A172 (cell line): ENCODE results near the gene TCF3. TPM values are rescaled to one million over a fixed set of nuclear protein-coding genes. Genes with fewer than 3 reads are reported as not detected.
A peak's percentile ranks its signal among the peaks of the same experiment; 100 is the strongest.
"Not testable (repeated sequence)": the region's sequence is repeated elsewhere in the genome, so short reads cannot be mapped to it uniquely, and the experiment has no call there.

Source experiments
- DNase-seq: peaks from one replicate; pipeline ENCODE4 v3.0.0-alpha.2; 2015; ENCODE audit warnings: low spot score
- total RNA-seq: library from RNA; depleted of rRNA; stranded (reverse); fragments of >200 nt; shearing (Covaris generic); gene quantifications from 2 replicates; pipeline ENCODE4 v1.2.3, GENCODE V29; 2014; rRNA removed

Gene TCF3
- 219 and 238 TPM in 2 replicates for total RNA-seq

DNA sequence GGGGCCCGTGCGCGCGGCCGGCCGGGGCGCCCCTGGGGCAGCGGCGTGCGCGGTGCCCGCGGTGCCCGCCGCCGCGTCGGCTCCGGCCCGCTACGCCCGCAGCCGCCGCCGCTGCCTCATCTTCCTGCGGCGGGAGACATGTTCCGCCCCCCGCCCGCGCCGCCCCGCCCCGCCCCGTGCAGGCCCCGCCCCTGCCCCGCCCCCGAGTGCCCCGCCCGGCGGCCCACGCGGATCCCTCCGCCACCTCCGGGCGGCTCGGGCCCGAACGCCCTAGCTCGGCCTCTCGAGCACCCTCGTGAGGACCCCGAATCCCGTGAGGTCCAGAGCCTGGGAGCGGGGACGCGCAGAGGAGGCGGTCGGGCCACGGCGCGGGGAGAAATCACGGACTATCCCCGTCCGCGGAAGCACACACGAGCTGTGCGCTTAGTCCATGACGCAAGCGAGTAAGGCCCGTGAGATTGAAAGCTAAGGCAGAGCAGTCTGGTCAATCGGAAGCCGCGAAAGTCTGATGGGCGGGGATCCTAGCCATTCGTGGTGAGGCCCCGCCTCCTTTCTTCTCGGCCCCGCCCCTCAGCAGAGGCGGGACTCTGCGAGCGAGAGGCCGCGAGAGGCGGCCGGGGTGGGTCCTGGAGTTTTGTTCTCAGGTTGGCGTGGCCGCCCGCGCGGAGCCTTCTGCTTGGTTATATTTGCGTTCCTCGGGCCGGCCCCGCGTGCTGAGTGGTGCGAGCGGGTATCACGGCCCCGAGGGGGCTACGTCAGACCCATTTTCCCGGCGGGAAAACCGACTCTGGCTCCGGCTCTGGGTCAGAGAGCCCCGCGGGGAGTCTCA lies at the start of gene TCF3:
Gene TCF3, minus strand, starts transcription at position 145 of the 829 bp plus-strand sequence. CDS start 2,367 bp downstream, outside the sequence.
- peak; percentile 98 for DNase-seq

DNA sequence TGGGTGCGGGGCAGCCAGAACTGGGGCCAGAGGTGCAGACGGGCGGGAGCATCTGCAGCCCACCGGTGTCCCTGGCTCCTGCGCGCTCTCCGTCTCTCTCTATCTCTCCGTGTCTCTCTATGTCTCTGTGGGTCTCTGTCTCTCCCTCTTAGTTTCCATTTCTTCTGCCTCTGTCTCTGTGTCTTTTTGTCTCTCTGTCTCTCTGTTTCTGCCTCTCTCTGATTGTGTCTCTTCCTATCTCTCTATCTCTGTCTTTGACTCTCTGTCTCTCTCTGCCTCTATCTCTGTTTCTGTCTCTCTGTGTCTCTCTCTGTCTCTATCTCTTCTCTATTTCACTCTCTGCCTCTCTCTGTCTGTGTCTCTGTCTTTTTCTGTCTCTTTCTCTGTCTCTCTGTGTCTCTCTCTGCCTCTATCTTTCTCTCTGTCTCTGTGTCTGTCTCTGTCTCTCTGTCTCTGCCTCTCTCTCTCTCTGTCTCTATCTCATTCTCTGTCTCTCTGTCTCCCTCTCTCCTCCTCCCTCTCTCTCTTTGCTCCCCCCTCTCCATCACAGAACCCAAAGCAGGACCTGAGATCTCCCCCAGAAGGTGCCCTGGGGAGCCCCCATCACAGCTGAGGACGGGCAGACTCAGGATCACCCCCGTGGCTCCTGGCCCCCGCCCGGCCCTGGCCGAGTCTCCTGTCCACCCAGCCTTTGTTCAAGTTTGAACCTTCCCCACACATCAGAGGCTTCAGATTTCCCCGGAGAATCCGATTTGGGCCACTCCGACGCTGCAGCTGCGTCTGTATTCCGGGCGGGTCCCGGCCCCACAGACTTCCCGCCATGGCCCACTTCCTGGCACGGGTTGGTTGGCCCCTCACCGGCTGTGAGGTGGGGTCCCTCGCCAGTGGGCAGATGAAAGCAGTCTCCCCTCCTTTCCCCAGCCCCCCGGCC lies 48.6 kb upstream of the TCF3 start:
- no peak for DNase-seq

DNA sequence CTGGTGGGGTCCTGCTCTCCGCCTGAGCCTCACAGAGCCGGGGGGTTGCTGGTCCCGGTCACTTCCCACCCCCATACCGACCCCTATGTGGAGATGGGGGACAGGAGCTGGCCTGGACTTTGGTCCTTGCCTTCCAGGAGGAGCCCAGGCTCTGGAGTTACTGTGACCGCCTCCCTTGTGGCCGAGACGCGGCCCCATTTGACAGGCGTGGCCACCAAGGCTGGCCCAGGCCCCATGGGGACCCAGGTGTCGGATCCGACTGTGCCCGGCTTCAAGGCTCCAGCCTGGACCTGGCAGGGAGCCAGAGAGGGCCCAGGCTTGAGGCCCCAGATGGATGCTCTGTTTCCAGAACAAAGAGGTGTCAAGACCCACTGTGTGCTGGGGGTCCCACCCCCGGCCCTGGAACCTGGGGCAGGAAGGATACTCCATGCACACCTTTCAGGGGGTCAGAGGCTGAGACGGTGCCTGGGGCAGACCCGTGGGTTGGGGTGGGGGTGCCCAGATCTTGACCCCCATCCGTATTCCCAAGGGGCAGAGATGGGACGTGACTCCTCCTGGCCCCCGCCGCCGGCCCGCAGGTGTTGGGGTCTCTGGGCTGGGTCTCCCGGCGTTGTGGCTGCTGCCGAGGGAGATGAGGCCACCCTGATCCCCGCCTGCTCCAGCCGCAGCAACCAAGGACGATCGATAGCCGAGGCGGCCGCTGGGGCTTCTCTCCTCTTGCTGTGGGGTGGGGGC lies 47.8 kb upstream of the TCF3 start:
- DNase-seq, result no peak

DNA sequence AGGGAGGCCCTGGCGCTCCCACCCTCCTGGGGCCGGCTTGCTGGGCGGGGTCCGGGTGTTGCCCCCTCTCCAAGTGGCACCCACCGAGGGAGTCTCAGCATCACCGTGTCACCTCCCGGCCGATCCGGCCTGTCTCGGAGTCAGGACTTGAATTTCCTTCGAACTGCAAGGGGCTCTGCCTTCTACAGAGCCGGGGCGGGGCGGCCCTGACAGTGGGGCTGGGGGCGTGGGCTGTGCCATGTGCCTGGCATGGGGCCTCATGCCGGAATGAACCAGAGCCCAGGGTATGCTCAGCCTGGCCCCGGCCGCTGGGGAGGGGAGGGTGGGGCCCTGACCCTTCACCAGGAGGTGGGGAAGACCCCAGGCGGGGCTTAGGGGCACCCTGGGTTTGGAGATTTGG lies 47.0 kb upstream of the TCF3 start:
- DNase-seq, result no peak

DNA sequence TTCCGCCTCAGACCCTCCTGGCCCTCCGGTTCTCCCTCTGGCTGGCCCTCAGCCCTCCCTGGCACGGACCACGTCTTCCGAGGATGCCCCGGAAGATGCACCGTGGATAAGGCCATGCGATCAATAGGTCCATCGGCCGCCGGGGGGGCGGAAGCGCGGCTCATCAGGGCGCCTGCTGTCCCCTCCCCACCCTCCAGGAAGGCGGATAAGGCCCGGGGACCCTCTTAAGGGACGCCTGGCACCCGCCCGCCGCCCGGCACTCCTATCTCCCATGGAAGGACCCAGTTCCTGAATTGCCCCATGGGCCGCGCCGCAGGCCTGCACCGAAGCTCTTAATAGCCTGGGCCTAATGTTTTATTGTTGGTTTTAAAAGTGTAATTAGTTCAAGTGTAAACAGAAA lies 46.2 kb upstream of the TCF3 start:
- DNase-seq, result no peak

DNA sequence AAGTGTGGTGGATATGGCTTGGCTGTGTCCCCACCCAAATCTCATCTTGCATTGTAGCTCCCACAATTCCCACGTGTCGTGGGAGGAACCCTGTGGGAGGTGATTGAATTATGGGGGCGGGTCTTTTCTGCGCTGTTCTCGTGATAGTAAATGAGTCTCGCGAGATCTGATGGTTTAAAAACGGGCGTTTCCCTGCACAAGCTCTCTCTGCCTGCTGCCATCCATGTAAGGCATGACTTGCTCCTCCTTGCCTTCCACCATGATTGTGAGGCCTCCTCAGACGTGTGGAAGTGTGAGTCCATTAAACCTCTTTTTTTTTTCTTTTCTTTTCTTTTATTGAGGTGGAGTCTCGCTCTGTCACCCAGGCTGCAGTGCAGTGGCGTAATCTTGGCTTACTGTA lies 43.1 kb upstream of the TCF3 start:
- DNase-seq, result not testable (repeated sequence)

DNA sequence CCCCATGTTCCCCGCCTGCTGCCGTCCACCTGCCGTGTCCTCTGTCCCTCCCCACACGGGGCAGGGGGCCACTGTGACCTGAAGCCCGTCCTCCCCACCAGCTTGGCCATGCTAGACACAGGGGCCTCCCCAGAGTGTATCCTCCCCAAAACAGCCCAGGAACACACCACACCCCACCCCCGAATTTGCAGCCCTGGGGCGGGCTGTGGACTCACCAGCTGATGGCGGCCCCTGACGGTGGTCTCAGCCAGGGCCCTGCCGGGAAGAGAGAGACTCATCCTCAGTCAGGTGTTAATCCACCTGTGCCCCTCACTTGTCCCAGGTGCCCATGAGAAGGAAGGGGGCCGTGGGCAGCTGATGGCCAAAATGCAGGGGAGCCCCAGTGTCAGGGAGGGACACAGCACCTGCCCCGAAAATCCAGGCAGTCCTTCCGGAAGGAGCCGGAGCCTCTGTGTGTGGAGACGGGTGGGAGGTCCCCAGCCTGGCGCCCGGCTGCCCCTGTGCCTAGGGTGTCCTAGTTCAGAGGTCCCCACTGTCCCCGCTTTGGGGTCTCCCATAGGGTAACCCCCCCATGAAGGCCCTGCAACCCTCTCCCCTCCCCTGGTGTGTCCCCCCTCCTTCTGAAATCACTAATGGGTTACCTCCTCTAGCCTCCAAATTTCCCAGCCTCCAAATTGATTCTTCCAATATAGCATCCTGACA lies 39.3 kb upstream of the TCF3 start:
- DNase-seq, result no peak

DNA sequence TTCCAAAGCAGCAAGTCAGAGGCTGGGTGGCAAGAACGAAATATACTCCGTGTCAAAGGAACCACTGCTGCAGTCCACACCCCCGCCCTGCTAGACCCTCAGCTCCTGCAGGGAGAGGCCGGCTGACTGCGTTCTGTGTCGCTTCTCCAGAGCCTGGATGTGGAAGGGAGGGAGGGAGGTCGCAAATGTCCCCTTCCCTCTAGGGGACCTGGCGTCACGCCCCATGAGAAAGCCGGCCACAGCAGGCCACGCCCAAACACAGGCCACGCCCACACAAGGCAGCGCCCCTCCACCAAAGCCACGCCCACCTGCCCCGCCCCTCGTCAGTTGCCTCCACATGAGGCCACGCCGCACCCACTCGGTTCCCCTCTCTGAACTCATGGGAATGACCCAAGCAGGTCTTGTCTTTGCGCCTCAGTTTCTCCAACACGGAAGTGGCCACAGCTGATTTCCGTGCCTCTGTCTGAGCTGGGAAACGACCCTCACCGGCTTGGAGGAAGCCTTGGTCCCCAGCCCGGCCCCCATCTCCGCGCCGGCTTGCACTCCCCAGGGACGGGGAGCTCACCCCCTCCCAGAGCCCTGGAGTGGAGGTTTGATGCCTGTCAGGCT lies 38.4 kb upstream of the TCF3 start:
- DNase-seq, result no peak

DNA sequence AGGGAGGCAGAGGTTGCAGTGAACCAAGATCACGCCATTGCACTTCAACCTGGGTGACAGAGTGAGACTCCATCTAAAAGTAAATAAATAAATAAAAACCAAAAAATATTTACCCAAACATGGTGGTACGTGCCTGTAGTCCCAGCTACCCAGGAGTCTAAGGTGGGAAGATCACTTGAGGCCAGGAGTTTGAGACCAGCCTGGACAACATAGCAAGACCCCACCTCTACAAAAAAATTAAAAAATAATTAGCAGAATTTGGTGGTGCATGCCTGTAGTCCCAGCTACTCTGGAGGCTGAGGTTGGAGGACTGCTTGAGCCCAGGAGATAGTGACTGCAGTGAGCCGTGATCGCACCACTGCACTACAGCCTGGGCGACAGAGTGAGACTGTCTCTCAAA lies 33.4 kb upstream of the TCF3 start:
- not testable (repeated sequence) for DNase-seq

DNA sequence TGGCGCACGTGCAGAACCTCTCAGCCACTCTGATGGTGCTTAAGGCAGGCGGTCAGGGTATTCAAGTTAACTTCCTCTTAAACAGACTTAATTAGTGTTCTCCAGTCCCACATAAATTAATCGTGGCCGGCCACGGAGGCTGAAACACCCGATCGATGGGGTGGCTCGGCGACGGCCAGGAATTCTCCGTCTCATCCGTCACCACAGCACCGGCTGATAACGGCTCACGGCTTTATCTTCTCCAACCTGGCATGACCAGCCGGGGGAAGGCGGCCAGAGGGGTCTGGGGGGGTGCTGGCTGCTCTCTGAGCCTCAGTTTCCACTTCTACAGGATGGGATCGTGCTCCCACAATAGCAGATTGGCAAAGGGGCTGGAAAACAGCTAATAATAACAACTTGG lies 32.6 kb upstream of the TCF3 start:
- no peak for DNase-seq

DNA sequence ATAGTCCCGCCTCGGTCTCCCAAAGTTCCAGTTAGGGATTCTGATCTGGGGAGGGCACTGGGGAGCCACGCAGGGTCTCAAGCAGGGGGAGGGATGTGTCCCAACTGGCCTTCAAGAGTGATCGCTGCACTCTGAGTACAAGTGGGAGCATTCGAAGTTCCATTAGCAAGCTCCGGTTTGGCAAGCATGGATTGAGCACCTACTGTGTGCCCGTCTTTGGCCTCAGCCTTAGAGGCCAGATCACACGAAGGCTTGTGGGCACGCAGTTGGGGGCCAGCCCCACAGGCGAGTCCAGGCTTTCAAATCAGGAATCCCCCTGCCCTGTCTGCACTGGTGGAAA lies 32.1 kb upstream of the TCF3 start:
- no peak for DNase-seq

DNA sequence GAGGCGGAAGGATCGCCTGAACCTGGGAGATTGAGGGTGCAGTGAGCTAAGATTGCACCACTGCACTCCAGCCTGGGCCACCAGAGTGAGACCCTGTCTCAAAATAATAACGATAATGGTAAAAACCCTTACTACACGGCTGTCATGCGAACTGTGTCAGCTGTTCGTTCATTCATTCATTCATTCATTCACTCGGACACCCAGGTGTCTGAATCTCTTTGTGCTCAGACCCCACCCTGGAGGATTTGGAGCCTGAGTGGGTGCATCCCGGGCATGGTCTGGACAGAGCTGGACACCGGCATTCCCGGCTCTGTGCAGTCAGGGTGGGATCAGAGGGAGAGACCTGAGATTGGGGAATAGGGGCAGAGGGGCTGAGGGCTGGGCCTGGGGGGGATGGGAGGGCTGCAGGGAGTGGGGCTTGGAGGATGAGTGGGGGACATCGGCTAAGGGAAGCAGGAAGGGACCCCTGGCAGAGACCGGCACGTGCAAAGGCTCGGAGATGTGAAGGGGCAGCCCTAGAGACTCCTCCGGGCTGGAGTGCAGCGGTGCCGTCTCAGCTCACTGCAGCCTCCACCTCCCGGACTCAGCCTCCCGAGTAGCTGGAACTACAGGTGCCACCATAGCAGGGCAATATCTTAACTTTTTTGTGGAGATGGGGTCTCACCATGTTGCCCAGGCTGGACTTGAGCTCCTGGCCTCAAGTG lies 31.6 kb upstream of the TCF3 start:
- no peak for DNase-seq

DNA sequence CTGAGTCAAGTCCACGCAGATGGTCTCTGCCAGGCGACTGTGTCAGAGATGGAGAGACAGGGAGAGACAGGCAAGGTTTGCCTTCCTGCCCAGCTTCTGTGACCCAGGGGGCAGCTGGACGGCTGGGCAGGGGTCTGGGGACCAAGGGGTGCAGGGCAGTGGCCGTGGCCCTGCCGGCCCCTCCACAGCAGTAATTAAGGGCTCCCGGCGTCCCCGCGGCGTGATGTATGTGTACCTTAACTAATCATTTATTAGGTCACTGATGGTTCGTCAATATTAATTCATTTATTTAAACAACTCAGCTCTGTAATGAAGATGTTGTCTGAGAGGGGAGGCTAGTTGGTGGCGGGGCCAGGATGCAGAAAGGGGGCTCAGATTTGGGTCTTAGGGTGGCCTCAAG lies 28.6 kb upstream of the TCF3 start:
- DNase-seq, result no peak

DNA sequence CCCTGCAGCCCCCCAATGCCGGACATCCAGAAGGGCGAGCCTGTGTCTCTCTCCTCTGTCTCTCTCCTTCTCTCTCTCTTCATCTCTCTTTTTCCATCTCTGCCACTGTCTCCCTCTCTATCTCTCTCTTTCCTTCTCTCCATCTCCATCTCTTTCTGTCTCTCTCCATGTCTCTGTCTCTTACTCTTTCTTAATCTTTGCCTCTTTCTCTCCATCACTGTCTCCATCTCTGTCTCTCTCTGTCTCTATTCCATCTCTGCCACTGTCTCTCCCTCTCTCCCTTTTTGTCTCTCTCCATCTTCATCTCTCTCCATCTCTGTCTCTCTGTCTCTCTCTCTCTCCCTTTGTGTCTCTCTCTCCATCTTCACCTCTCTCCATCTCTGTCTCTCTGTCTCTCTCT lies 25.7 kb upstream of the TCF3 start:
- DNase-seq, result no peak

DNA sequence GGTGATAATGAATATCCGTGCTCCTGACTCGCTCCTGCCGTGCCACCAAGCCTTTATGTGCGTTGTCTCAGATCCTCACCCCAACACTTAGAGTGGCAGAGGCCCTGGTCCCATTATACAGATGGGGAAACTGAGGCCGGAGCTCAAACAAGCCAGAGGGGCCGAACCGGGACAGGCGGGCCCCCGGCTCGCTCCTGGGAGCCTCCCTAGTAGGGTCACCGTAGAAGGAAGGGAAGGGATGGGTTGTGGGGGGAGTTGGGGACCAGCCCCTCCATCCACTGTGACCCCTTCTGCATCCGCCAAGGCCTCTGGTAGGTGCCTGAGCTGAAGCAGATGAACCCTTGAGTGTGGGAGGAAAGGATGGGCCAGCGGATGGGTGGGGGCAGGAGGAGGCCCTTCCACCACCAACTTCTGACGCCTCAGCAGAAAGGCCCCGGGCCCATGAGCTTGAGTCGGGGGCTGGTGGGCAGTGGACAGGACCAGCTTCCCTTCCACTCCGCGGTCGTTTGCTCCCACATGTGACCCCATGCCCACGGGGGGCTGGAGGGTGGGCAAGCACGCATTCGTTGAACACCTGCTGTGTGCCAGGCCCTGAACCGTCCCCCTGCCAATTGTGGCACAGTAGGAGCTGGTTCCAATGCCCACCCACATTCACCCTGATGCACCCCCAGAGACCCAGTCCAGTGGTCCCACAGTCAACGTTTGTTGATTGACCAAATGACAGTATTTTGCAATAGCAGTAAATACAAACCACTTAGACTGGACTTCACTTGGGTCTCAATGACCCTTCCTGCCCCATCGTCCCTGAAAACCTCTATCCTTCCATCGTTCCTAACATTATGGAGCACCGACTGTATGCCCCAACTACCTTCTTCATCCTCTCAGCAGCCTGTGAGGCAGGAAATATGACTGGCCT lies 24.2 kb upstream of the TCF3 start:
- DNase-seq, result no peak

DNA sequence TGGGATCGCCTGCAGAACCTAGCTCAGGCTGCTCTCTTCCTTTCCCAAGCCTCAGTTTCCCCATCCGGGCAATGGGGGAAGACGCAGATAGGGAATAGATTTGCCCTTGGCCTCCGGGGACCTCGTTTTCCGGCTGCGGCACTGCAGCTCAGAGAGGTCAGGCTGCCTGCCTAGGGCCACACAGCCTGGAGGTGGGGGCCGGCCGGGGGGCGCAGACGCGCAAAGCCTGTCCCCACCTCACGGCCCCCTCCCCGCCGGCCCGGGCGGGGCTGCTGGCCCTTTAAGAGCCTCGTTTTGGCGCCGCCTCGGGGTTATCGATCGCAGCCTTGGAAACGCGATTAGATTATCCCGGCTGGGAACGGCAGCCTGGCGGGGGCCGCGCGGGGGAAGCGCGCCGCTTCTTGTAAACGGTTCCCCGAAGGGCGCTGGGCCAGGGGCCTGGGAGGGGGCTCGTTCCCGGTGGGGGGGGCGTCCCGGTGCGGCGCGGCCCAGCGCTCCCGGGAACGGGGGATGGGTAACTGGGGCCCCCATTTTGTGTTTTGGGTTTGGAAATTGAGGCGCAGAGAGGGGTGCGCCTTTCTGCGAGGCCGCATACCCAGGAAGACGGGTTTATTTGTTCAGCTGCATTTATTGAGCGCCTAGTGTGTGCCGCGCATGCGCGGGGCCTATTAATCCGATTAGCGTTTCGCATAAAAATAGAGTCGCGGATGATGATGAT lies 23.4 kb upstream of the TCF3 start:
- DNase-seq, result no peak

DNA sequence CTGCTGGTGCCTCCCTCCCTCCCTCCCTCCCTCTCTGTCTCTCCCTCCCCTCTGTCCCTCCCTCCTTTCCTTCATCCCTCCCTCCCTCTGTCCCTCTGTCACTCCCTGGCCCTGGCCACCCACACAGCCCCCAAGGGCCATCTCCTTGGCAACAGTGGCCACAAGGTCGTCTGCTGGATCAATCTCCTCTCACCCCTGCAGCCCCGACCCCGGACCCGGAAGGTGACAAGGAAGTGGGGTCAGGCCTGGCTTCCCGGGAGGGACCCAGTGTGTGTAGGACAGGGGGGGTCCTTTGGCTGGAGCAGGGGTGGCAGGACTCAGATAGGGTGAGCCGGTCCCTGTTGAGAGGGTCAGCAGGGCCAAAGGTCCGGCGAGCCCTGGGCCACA lies 21.9 kb upstream of the TCF3 start:
- DNase-seq, result no peak

DNA sequence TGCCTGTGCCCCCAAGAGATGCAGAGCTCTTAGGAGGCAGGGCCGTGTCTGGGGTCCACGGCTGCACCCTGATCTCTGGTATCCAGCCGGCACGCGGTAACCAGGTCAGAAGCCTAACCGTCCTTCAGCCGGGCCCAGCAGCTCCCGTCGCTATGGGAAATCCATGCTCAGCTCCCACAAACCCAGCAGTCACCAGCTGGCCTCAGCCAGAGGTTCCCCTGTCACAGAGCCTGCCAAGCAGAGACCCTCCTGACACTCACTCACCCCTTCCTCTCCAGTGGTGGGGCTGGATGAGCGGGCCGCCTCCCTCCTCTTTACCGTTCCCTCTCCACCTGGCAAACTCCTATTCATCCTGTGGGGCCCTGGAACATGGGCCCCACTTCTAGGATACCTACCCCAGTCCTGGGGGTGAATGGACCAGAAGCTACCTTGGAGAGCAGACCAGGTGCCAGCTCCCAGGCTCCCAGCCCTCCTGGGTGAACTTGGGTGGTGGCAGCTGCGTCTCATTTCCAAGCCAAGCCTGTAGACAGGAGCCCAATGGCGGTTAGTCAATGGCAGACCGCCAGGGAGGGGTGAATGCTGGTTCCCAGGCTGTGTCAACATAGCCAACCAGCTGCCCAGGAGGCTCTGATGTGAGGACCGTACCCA lies 21.4 kb upstream of the TCF3 start:
- DNase-seq, result no peak
